Measurements from ENCODE around the gene XRRA1.
A peak's percentile ranks its signal among the peaks of the same experiment; 100 is the strongest.

The XRRA1 gene

GRCh38 chr11:74950374-74950969 lies 1.6 kb upstream of the XRRA1 start:
- no peak for DNase-seq

GRCh38 chr11:74949753-74950137 lies 854 bp upstream of the XRRA1 start:
- no peak for DNase-seq

- DNase-seq = no peak
These were observed 369 bp downstream of the XRRA1 start for GRCh38 chr11:74948546-74948897.

GRCh38 chr11:74942073-74942759 lies 6.7 kb downstream of the XRRA1 start:
- DNase-seq = no peak

GRCh38 chr11:74941492-74941891 lies 7.4 kb downstream of the XRRA1 start:
- no peak for DNase-seq

GRCh38 chr11:74937696-74938475 lies 11.0 kb downstream of the XRRA1 start:
- no peak for DNase-seq

- no peak for DNase-seq
These were observed 11.9 kb downstream of the XRRA1 start for GRCh38 chr11:74936976-74937375.

GRCh38 chr11:74936087-74936486 lies 12.8 kb downstream of the XRRA1 start:
- DNase-seq = no peak

GRCh38 chr11:74935285-74935684 lies 13.6 kb downstream of the XRRA1 start:
- DNase-seq = no peak

GRCh38 chr11:74933765-74934164 lies 15.1 kb downstream of the XRRA1 start:
- no peak for DNase-seq

- DNase-seq = no peak
These were observed 16.1 kb downstream of the XRRA1 start for GRCh38 chr11:74932797-74933196.

- DNase-seq = no peak
These were observed 16.7 kb downstream of the XRRA1 start for GRCh38 chr11:74932169-74932568.

GRCh38 chr11:74929431-74930363 lies 19.2 kb downstream of the XRRA1 start:
- peak; percentile 23 for DNase-seq

GRCh38 chr11:74927496-74927895 lies 21.4 kb downstream of the XRRA1 start:
- no peak for DNase-seq

- no peak for DNase-seq
These were observed 22.4 kb downstream of the XRRA1 start for GRCh38 chr11:74926304-74927030.

GRCh38 chr11:74925281-74925680 lies 23.6 kb downstream of the XRRA1 start:
- no peak for DNase-seq

- no peak for DNase-seq
These were observed 25.8 kb downstream of the XRRA1 start for GRCh38 chr11:74923125-74923524.

GRCh38 chr11:74909812-74910211 lies 39.1 kb downstream of the XRRA1 start:
- no peak for DNase-seq

GRCh38 chr11:74909385-74909784 lies 39.5 kb downstream of the XRRA1 start:
- DNase-seq = no peak

- no peak for DNase-seq
These were observed 43.6 kb downstream of the XRRA1 start for GRCh38 chr11:74905326-74905725.

- no peak for DNase-seq
These were observed 46.5 kb downstream of the XRRA1 start for GRCh38 chr11:74902342-74902741.

- DNase-seq = no peak
These were observed 52.6 kb downstream of the XRRA1 start for GRCh38 chr11:74896311-74896710.
